GM19395 (cell line): ENCODE results near the gene SFPQ.

Experiments
- ATAC-seq: cut with Tn5 transposase; IDR thresholded peaks from one replicate; pipeline ENCODE4 v1.9.1; 2021; ENCODE audit warnings: mild to moderate bottlenecking, moderate library complexity; ENCODE audit not compliant: unreplicated experiment

SFPQ gene

GRCh38 chr1:35188578-35189392 is 4.2 kb downstream of the SFPQ start:
- ATAC-seq, result no peak

- no peak for ATAC-seq
These were observed 5.1 kb downstream of the SFPQ start for GRCh38 chr1:35187816-35188342.

- no peak for ATAC-seq
These were observed 6.7 kb downstream of the SFPQ start for GRCh38 chr1:35186239-35186638.

GRCh38 chr1:35185200-35185599 is 7.7 kb downstream of the SFPQ start:
- no peak for ATAC-seq

GRCh38 chr1:35184495-35185199 is 8.3 kb downstream of the SFPQ start:
- no peak for ATAC-seq

- ATAC-seq, result no peak
These were observed 11.0 kb downstream of the SFPQ start for GRCh38 chr1:35181790-35182455.

- ATAC-seq, result no peak
These were observed 12.1 kb downstream of the SFPQ start for GRCh38 chr1:35180776-35181374.

- no peak for ATAC-seq
These were observed 13.0 kb downstream of the SFPQ start for GRCh38 chr1:35179908-35180307.

GRCh38 chr1:35178874-35179380 is 14.0 kb downstream of the SFPQ start:
- ATAC-seq, result no peak

GRCh38 chr1:35178295-35178695 is 14.7 kb downstream of the SFPQ start:
- no peak for ATAC-seq

- no peak for ATAC-seq
These were observed 15.6 kb downstream of the SFPQ start for GRCh38 chr1:35177237-35177786.

GRCh38 chr1:35175602-35176001 is 17.3 kb downstream of the SFPQ start:
- no peak for ATAC-seq

- ATAC-seq, result no peak
These were observed 17.8 kb downstream of the SFPQ start for GRCh38 chr1:35175098-35175576.

GRCh38 chr1:35173909-35174540 is 18.9 kb downstream of the SFPQ start:
- ATAC-seq, result no peak

GRCh38 chr1:35173491-35173890 is 19.5 kb downstream of the SFPQ start:
- ATAC-seq, result no peak

- no peak for ATAC-seq
These were observed 20.9 kb downstream of the SFPQ start for GRCh38 chr1:35172022-35172421.

GRCh38 chr1:35171579-35171978 is 21.4 kb downstream of the SFPQ start:
- ATAC-seq, result no peak

- ATAC-seq, result no peak
These were observed 28.1 kb downstream of the SFPQ start for GRCh38 chr1:35164893-35165292.

- no peak for ATAC-seq
These were observed 41.7 kb downstream of the SFPQ start for GRCh38 chr1:35151220-35151619.
